Prostate gland (tissue), 2 donors: ENCODE measurements around the gene LSMEM2.

ENCODE experiments used
- CTCF ChIP-seq, 4 experiments: fragments of 200-600 bp in 2 of 4; fragments of 450-650 bp in 2 of 4; sonication (generic) in 2 of 4; IDR thresholded peaks; 1 replicate in 3 of 4; 2 replicates in 1 of 4; pipeline ENCODE4 v1.5.1; 2016 to 2019; ENCODE audit warnings: antibody characterized with exemption in 4 of 4, mild to moderate bottlenecking in 2 of 4, moderate library complexity in 2 of 4
- POLR2A ChIP-seq: fragments of 450-650 bp; IDR thresholded peaks from one replicate; pipeline ENCODE4 v1.6.1; 2016; ENCODE audit warnings: antibody characterized with exemption, mild to moderate bottlenecking
- POLR2AphosphoS5 ChIP-seq: sonication (generic); formaldehyde crosslinking; IDR thresholded peaks from one replicate; pipeline ENCODE4 v1.6.1; 2017; ENCODE audit warnings: antibody characterized with exemption

- no peak for TF ChIP-seq CTCF (IDR thresholded peaks at IDR 0.05)
- no peak for TF ChIP-seq POLR2A
- TF ChIP-seq POLR2AphosphoS5 = no peak
These were observed 13.9 kb upstream of the LSMEM2 start for GRCh38 chr3:50264964-50265485.
